Kidney (tissue), 14 donors: ENCODE measurements around the gene TRIM26. TPM values are rescaled to one million over a fixed set of nuclear protein-coding genes. Genes with fewer than 3 reads are reported as not detected.
"Not testable (repeated sequence)": the region's sequence is repeated elsewhere in the genome, so short reads cannot be mapped to it uniquely, and the experiment has no call there.

Experiments used
- DNase-seq, 5 donors: peaks; one replicate each; pipeline ENCODE4 v3.0.0-alpha.2; 2013 to 2020
- FAIRE-seq: peaks from 2 replicates; lab custom pipeline; 2012; peaks lifted over from hg19 to GRCh38; lab: Jason Lieb, UNC
- H3K27ac ChIP-seq, 2 donors: one replicate each; pipeline ENCODE4 v1.7.0; 2013; ENCODE audit warnings: low read depth in 2 of 2, low read length in 2 of 2, inconsistent platforms in 1 of 2
- H3K27me3 ChIP-seq: one replicate; pipeline ENCODE4 v1.7.1; 2013; ENCODE audit warnings: low read length, inconsistent platforms; ENCODE audit not compliant: control insufficient read depth, insufficient read depth
- H3K36me3 ChIP-seq, 3 donors: one replicate each; pipeline versions ENCODE4 v1.7.0 to v1.7.1; 2013; ENCODE audit warnings: low read length in 3 of 3, control low read depth in 1 of 3, inconsistent platforms in 1 of 3; ENCODE audit not compliant: insufficient read depth in 3 of 3, control insufficient read depth in 2 of 3
- H3K4me1 ChIP-seq, 3 donors: one replicate each; pipeline versions ENCODE4 v1.7.0 to v1.7.1; 2013; ENCODE audit warnings: low read length in 3 of 3, inconsistent platforms in 1 of 3, low read depth in 1 of 3; ENCODE audit not compliant: control insufficient read depth in 2 of 3, insufficient read depth in 2 of 3
- H3K4me3 ChIP-seq, 3 donors: one replicate each; pipeline versions ENCODE4 v1.7.0 to v1.8.1; 2013; ENCODE audit warnings: low read length in 3 of 3, control low read depth in 1 of 3, inconsistent platforms in 1 of 3
- H3K9ac ChIP-seq, 3 donors: one replicate each; pipeline versions ENCODE4 v1.7.0 to v1.7.1; 2013; ENCODE audit warnings: low read length in 3 of 3, control low read depth in 1 of 3, inconsistent platforms in 1 of 3
- H3K9me3 ChIP-seq, 3 donors: one replicate each; pipeline versions ENCODE4 v1.7.0 to v1.7.1; 2013; ENCODE audit warnings: low read length in 3 of 3, control low read depth in 1 of 3, inconsistent platforms in 1 of 3; ENCODE audit not compliant: control insufficient read depth in 2 of 3, insufficient read depth in 1 of 3
- intact Hi-C: fragments of 100-400 bp; cut with DNase I; formaldehyde crosslinking; loops from one replicate; pipeline ENCODE4 v1.11.1; 2022
- polyA plus RNA-seq: library from polyadenylated mRNA; stranded (reverse); fragments of 350-450 nt; fragmentation: Illumina TruSeq; extraction: RNeasy Lipid Tissue Mini Kit (QIAGEN cat#74804); gene quantifications from one replicate; pipeline ENCODE4 v1.2.3, GENCODE V29; 2014; ENCODE audit warnings: low read depth, low replicate concordance; ENCODE audit not compliant: insufficient read depth
- total RNA-seq: library from RNA; stranded (reverse); fragmentation: NEBNext Ultra II Directional; extraction: Animal tissue kit (Norgen Biotek cat#: 25700); gene quantifications from one replicate; pipeline ENCODE4 v1.2.1, GENCODE V29; 2021
- TF ChIP-seq, protein P1 (sequence below): IDR thresholded peaks from 3 replicates; pipeline ENCODE4 v1.5.1; 2012; ENCODE audit warnings: mild to moderate bottlenecking, moderate library complexity, borderline replicate concordance; ENCODE audit not compliant: insufficient read depth; ENCODE audit errors: extremely low read depth
- donor health status: control.
- donor health status: control.
- donor health status: control.
- donor health status: control.
- donor health status: control.
- donor health status: DM: yes; HTN: yes; CAD: no.
- donor health status: Normal renal cell carcinoma (clear cell type).

Gene TRIM26
- total and polyA plus RNA-seq, 2 donors from 2014 or later = 28.0 to 63.9 TPM

DNA sequence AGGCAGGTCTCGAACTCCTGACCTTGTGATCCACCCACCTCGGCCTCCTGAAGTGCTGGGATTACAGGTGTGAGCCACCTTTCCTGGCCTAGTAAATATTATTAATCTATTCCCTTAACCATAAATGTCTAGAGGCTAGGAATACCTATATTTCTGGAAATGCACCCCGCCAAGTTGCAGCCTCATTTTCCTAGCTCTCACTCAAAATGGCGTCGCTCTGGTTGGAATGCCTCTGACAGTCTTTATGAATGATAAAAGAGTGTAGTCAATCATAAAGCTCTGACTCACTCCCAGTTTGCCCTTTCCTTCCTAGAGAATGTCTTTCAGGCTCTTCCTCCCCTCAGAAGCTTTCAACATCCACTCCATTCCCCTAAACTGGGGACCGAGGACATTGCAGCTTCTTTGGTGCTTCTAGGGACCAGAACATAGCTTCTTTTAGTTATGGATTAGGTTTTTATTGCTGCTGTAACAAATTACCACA, 14.1 kb upstream of the TRIM26 start:
- intact Hi-C loops = no loop called here
- Histone ChIP-seq H3K9ac (no peak overlapping the region), H3K4me3 (no peak overlapping the region), H3K27ac (no peak overlapping the region), H3K27me3 (no peaks in the 10 kb centered on the region), H3K4me1 (no peaks in the 10 kb centered on the region), H3K36me3 (no peaks in the 10 kb centered on the region), H3K9me3 (peaks cover 0 to 5% (median 2%) of the 10 kb centered on the region in 3 donors)
- FAIRE-seq (no peak), DNase-seq (no peak)
- TF ChIP-seq, protein P1, sequence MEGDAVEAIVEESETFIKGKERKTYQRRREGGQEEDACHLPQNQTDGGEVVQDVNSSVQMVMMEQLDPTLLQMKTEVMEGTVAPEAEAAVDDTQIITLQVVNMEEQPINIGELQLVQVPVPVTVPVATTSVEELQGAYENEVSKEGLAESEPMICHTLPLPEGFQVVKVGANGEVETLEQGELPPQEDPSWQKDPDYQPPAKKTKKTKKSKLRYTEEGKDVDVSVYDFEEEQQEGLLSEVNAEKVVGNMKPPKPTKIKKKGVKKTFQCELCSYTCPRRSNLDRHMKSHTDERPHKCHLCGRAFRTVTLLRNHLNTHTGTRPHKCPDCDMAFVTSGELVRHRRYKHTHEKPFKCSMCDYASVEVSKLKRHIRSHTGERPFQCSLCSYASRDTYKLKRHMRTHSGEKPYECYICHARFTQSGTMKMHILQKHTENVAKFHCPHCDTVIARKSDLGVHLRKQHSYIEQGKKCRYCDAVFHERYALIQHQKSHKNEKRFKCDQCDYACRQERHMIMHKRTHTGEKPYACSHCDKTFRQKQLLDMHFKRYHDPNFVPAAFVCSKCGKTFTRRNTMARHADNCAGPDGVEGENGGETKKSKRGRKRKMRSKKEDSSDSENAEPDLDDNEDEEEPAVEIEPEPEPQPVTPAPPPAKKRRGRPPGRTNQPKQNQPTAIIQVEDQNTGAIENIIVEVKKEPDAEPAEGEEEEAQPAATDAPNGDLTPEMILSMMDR = no peak

DNA sequence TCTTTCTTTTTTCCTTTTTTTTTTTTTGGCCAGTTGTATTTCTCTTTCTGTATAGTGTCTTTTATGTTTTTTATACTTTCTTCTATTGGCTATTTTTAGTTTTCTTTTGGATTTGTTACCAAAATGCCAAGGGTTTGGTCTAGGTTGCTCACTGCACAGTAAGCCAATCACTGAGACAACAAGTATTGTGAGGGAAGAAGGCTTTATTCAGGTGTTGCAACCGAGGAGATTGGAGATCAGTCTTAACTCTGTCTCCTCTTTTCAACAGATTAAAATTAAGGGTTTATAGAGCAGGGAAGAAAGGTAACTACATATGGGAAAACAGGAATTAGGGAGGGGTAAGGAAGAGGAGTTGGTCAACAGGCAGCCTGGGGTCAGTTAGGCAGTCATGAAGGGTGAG, 10.1 kb upstream of the TRIM26 start:
- Histone ChIP-seq H3K9me3 (peaks cover 0 to 5% (median 2%) of the 10 kb centered on the region in 3 donors), H3K27ac (no peak overlapping the region), H3K9ac (no peak overlapping the region), H3K4me3 (no peak overlapping the region), H3K4me1 (no peaks in the 10 kb centered on the region), H3K36me3 (no peaks in the 10 kb centered on the region), H3K27me3 (no peaks in the 10 kb centered on the region)
- intact Hi-C loops = no loop called here
- FAIRE-seq = no peak
- DNase-seq = no peak
- TF ChIP-seq, protein P1 = no peak

DNA sequence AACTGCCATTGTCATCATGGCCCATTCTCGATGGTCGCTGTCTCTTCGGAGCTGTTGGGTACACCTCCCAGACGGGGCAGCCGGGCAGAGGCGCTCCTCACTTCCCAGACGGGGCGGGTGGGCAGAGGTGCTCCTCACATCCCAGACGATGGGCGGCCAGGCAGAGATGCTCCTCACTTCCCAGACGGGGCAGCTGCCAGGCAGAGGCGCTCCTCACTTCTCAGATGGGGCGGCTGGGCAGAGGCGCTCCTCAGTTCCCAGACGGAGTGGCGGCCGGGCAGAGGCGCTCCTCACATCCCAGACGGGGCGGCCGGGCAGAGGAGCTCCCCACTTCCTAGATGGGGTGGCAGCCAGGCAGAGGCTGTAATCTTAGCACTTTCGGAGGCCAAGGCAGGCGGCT, 8.8 kb upstream of the TRIM26 start:
- intact Hi-C loops, H3K9ac ChIP-seq, H3K27ac ChIP-seq, H3K4me1 ChIP-seq, DNase-seq, H3K4me3 ChIP-seq, FAIRE-seq, H3K9me3 ChIP-seq, H3K27me3 ChIP-seq, H3K36me3 ChIP-seq: not testable (repeated sequence)

DNA sequence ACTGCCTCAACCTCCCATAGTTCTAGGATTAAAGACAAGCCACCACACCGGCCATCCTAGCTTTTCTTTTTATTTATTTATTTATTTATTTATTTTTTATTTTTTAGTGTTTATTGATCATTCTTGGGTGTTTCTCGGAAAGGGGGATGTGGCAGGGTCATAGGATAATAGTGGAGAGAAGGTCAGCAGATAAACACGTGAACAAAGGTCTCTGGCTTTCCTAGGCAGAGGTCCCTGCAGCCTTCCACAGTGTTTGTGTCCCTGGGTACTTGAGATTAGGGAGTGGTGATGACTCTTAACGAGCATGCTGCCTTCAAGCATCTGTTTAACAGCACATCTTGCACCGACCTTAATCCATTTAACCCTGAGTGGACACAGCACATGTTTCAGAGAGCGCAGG, 8.2 kb upstream of the TRIM26 start:
- FAIRE-seq, H3K4me1 ChIP-seq, intact Hi-C loops, DNase-seq, H3K9me3 ChIP-seq, H3K4me3 ChIP-seq, H3K27ac ChIP-seq, H3K27me3 ChIP-seq, H3K36me3 ChIP-seq, H3K9ac ChIP-seq: not testable (repeated sequence)
